DMS 273 treated with DMSO at 0.1 percent for 48 hours (cell line): ENCODE measurements around the gene ARHGEF11.
"Not testable (repeated sequence)": the region's sequence is repeated elsewhere in the genome, so short reads cannot be mapped to it uniquely, and the experiment has no call there.

ENCODE experiments used
- DNase-seq: peaks from one replicate; lab custom pipeline; 2025; lab: John Stamatoyannopoulos, UW

The ARHGEF11 gene, protein sequence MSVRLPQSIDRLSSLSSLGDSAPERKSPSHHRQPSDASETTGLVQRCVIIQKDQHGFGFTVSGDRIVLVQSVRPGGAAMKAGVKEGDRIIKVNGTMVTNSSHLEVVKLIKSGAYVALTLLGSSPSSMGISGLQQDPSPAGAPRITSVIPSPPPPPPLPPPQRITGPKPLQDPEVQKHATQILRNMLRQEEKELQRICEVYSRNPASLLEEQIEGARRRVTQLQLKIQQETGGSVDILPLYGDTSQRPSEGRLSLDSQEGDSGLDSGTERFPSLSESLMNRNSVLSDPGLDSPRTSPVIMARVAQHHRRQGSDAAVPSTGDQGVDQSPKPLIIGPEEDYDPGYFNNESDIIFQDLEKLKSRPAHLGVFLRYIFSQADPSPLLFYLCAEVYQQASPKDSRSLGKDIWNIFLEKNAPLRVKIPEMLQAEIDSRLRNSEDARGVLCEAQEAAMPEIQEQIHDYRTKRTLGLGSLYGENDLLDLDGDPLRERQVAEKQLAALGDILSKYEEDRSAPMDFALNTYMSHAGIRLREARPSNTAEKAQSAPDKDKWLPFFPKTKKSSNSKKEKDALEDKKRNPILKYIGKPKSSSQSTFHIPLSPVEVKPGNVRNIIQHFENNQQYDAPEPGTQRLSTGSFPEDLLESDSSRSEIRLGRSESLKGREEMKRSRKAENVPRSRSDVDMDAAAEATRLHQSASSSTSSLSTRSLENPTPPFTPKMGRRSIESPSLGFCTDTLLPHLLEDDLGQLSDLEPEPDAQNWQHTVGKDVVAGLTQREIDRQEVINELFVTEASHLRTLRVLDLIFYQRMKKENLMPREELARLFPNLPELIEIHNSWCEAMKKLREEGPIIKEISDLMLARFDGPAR (N-terminal part only)

DNA sequence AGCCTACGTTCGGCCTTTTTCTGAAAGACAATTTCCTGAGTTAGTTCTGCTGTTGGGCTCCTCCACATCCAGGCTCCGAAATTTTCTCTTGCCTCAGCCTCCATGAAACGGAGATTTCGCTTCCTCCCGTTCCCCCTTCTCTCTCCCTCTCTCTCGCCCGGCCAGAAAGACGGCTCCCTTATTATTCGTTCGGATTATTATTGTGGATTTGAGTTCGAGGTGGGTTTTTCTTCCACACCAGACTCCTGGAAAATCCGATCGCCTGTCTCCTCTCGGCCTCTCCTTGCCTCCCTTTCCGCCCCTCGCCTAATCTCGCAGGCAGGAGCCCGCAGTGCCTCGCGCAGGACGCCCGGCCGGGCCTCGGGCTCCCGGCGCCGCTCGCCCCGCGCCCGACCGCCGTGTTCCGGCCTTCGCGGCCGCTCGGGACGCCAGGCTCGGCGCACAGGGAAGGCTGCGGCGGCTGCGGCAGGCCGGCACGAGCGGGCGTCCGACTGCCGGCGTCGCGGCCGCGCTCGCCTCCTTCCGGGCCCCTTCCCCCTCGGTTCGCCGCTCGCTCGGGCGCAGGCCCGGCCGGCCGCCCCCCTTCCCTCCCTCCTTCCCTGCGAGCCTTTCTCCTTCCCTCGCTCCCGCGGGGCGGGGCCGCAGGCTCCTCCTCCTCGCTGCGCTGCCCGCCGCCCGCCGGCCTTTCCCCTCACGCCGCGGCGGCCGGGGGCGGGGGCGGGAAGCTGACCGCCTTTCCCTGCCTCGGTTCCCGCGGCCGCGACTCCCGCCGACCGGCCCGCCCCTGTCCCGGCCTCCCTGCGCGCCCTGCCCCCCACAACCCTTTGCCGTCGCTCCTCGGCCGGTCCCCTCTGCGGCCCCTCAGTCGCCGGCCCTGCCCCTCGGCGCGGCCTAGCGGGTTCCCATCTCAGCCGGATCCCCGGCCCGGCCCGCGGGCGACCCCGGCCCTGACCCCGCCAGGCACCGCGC is at the start of gene ARHGEF11:
Gene ARHGEF11 (minus strand): TSS at position 493 of the 969 bp plus-strand sequence. CDS start 1,412 bp downstream, outside the sequence.
- DNase-seq, result peak; percentile 49

DNA sequence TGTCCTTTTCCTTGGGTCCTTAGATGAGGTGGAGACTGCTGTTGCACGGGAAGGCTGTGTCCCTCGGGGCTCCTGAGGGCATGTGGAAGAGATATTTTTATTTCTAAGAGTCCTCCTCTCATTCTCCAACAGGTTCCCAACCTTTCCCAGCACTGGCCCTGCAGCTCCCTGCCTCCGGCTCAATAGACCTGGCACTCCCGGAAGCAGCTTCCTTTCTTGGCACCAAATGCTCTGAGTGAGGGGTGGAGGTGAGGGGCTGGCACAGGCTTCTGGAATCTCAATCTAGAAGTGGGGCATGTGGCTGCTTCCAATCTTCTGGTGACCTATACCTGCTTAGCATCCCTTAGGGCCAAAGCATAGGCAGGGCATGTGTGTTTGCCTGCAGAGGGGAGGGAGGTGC is 49.5 kb upstream of the ARHGEF11 start:
- no peak for DNase-seq

- DNase-seq, result no peak
These were observed 47.3 kb upstream of the ARHGEF11 start for GRCh38 chr1:157092831-157093230.

- DNase-seq, result no peak
These were observed 46.2 kb upstream of the ARHGEF11 start for GRCh38 chr1:157091668-157092273.

- no peak for DNase-seq
These were observed 45.6 kb upstream of the ARHGEF11 start for GRCh38 chr1:157091186-157091585.

DNA sequence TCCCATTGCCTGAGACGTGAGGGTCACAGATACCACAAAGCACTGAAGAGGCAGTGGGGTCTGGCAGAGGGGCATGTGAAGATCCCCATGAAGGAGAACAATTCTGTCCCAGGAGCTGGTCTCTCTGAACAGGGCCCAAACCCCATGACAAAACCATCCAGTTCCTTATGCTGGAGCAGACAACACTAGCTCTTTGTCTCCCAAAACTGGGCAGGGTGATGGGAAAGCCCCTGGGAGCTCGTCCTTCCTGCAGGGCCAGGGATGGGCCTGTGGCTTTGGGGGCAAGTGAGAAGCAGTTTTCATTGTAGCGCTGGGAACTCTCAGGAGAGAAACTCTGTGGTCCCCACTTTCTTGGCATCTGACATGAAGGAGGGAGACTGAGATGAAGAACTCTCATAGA is 45.2 kb upstream of the ARHGEF11 start:
- DNase-seq, result no peak

DNA sequence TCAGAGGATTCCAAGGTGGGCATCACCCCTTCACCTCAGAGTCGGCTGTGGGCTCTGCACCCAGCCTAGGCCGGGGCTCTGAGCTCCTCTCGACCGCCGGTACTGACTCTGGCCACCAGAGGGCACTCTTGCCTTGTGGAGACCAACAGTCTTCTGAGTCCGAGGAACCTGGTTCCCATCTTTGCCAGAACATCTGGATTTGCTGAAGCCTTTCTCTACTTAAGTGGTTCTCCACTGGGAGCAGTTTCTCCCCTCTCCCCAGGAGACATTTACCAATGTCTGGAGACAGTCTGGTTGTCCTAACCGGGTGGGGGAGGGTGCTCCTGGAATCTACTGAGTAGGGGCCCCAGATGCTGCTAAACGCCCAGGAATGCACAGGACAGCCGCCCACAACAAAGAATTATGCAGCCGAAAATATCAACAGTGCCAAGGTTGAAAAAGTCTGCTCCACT is 44.7 kb upstream of the ARHGEF11 start:
- DNase-seq, result peak; percentile 44

GRCh38 chr1:157089789-157090188 is 44.2 kb upstream of the ARHGEF11 start:
- no peak for DNase-seq

DNA sequence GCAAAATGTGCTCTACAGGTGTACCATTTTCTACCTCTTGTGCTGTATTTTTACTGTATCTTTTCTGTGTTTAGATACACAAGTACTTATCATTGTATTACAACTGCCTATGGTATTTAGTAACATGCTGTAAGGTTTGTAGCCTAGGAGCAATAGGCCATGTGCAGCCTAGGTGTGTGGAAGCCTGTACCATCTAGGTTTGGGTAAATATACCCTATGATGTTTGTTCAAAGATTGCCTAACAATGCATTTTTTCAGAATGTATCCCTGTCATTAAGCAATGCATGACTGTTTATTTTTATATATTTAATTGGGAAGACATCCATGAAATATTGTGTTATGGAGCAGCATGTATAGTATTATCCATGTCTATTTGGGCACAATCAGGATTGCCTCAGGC is 43.1 kb upstream of the ARHGEF11 start:
- no peak for DNase-seq

DNA sequence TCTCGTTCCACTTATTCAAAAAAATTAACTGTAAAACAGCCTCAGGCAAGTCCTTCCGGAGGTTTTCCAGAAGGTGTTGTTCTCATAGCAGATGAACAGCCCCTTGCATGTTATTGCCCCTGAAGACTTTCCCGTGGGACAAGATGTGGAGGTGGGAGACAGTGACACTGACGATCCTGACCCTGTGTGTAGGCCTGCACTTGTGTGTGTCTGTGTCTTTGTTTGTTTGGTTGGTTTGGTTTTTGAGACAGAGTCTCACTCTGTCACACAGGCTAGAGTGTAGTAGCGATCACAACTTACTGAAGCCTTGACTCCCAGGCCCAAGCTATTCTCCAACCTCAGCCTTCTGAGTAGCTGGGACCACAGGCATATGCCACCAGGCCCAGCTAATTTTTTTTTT is 41.5 kb upstream of the ARHGEF11 start:
- no peak for DNase-seq

DNA sequence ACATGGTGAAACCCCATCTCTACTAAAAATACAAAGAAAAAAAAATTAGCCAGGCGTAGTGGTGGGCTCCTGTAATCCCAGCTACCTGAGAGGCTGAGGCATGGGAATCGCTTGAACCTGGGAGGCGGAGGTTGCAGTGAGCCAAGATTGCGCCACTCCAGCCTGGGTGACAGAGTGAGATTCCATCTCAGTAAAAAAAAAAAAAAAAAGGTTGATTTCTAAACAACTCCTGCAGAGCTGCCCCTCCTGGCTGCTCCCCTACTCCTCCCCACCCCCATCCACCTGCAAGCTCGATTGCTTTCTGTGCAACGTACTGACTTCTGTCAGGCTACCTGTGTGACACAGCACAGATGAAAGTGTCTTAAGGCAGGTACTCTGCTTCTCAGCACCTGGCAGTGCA is 40.8 kb upstream of the ARHGEF11 start:
- DNase-seq, result no peak

DNA sequence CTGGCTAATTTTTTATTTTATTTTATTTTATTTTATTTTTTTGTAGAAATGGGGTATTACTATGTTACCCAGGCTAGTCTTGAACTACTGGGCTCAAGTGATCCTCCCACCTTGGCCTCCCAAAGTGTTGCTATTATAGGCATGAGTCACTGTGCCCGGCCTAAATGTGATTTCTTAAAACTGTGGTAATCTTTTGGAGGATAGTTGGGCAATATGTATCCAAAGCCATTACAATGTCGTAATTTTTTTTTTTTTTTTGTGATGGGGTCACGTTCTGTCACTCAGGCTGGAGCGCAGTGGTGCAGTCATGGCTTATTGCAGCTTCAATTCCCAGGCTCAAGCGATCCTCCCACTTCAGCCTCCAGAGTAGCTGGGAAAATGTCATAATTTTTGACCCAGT is 39.9 kb upstream of the ARHGEF11 start:
- DNase-seq, result no peak

GRCh38 chr1:157084720-157085119 is 39.2 kb upstream of the ARHGEF11 start:
- no peak for DNase-seq

DNA sequence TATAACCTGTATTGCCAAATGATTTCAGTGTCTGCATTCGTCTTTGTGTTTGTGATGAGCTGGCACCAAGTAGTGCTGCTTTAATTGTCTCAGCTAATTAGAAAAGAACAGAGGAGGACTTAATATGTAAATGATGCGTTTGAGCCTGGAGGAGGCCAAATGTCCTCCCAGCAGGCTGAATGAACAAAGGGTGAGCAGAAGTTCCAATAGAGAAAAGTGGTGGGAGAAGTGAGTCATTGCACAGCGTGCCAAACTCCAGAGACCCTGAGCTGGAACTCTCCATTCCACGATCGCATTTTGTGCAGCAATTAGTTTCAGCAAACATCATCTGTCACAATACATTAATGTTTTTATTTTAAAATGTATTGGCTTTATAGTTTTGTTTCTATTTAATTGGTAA is 36.2 kb upstream of the ARHGEF11 start:
- no peak for DNase-seq

DNA sequence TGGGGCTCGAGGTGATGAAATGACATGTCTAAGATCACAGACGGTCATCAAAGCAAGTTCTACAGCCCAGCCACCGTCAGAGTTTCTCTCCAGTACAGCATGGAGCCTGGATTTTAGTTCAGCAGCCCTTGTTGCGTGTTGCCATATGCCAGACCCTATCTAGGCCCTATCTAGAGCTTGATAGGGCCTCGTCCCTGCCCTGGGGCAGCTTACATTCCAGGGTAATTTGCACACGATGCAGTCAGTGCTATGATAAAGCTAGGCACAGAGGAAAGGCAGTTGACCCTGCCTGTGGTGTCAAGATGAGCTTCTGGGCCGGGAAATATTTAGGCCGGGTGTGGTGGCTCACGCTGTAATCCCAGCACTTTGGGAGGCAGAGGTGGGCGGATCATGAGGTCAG is 35.2 kb upstream of the ARHGEF11 start:
- DNase-seq, result no peak

- no peak for DNase-seq
These were observed 31.9 kb upstream of the ARHGEF11 start for GRCh38 chr1:157077394-157077793.

DNA sequence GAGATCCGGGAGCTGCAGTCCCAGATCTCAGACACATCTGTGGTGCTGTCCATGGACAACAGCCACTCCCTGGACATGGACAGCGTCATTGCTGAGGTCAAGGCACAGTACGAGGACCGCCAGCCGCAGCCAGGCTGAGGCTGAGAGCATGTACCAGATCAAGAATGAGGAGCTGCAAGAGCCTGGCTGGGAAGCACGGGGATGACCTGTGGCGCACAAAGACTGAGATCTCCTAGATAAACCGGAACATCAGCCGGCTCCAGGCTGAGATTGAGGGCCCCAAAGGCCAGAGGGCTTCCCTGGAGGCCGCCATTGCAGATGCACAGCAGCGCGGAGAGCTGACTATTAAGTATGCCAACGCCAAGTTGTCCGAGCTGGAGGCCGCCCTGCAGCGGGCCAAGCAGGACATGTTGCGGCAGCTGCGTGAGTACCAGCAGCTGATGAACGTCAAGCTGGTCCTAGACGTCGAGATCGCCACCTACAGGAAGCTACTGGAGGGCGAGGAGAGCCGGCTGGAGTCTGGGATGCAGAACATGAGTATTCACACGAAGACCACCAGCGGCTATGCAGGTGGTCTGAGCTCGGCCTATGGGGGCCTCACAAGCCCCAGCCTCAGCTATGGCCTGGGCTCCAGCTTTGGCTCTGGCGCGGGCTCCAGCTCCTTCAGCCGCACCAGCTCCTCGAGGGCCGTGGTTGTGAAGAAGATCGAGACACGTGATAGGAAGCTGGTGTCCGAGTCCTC is 28.6 kb upstream of the ARHGEF11 start:
- DNase-seq, result peak; percentile 13

GRCh38 chr1:157069601-157070000 is 24.1 kb upstream of the ARHGEF11 start:
- DNase-seq, result no peak

- not testable (repeated sequence) for DNase-seq
These were observed 13.7 kb upstream of the ARHGEF11 start for GRCh38 chr1:157059241-157059640.

GRCh38 chr1:157056269-157056668 is 10.7 kb upstream of the ARHGEF11 start:
- DNase-seq, result no peak

DNA sequence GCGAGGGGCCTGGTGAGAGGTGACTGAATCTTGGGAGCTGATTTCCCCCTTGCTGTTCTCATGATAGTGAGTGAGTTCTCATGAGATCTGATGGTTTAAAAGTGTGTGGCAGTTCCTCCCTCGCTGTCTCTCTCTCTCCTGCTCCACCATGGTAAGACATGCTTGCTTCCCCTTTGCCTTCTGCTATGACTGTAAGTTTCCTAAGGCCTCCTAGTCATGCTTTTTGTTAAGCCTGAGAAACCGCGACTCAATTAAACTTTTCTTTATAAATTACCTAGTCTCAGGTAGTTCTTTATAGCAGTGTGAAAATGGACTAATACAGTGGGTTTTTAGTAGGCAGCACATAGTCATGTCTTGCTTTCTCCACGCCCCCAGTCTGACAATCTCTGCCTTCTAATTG is 10.2 kb upstream of the ARHGEF11 start:
- DNase-seq, result not testable (repeated sequence)
